IMR-90 (cell line): Measurements from ENCODE around the gene PTPN21. TPM values are rescaled to one million over a fixed set of nuclear protein-coding genes. Genes with fewer than 3 reads are reported as not detected.

Source experiments
- ATAC-seq: fragments of 200-7000 bp; cut with Tn5 transposase; 2 replicates; pipeline ENCODE4 v1.9.1; 2020; ENCODE audit warnings: low read depth, mild to moderate bottlenecking, moderate library complexity
- BruUV-seq: library from RNA; stranded (reverse); fragments of 400-500 nt; replicated peaks from 2 replicates; lab custom pipeline; 2021; lab: Mats Ljungman, UMichigan
- CTCF ChIA-PET: fragments of 300-600 bp; formaldehyde crosslinking; extraction: SDS; loops from one replicate; lab custom pipeline; 2021; ENCODE audit warnings: antibody characterized with exemption; lab: Yijun Ruan, JAX
- POLR2A ChIA-PET: fragments of 300-600 bp; sonication (Branson Sonifier 250); formaldehyde crosslinking; loops from one replicate; lab custom pipeline; 2022; ENCODE audit warnings: antibody characterized with exemption; ENCODE audit not compliant: unreplicated experiment; lab: Charles Lee
- DNase-seq: peaks from one replicate; pipeline ENCODE4 v3.0.0; 2013
- H2AFZ ChIP-seq: replicated peaks from 2 replicates; pipeline ENCODE3; 2013; ENCODE audit warnings: low read length, mild to moderate bottlenecking; ENCODE audit not compliant: poor library complexity
- H2AK5ac ChIP-seq: 2 replicates; pipeline ENCODE4 v1.6.1; 2013; ENCODE audit warnings: low read depth, low read length, inconsistent platforms
- H2AK9ac ChIP-seq: replicated peaks from 2 replicates; pipeline ENCODE3; 2013; ENCODE audit warnings: mild to moderate bottlenecking, low read depth, low read length, moderate library complexity; ENCODE audit not compliant: poor library complexity
- H2BK120ac ChIP-seq: 2 replicates; pipeline ENCODE4 v1.6.1; 2013; ENCODE audit warnings: low read depth, low read length, inconsistent platforms
- H2BK15ac ChIP-seq: 3 replicates; pipeline ENCODE4 v1.6.1; 2013; ENCODE audit warnings: low read depth, low read length, inconsistent platforms
- H2BK20ac ChIP-seq: 2 replicates; pipeline ENCODE4 v1.6.1; 2013; ENCODE audit warnings: low read depth, mild to moderate bottlenecking, inconsistent platforms, low read length, moderate library complexity
- H2BK5ac ChIP-seq: 2 replicates; pipeline ENCODE4 v1.6.1; 2013; ENCODE audit warnings: mild to moderate bottlenecking, low read depth, low read length, inconsistent platforms; ENCODE audit not compliant: poor library complexity, severe bottlenecking
- H3K14ac ChIP-seq: replicated peaks from 2 replicates; pipeline ENCODE4 v1.6.1; 2013; ENCODE audit warnings: low read depth, low read length, inconsistent platforms
- H3K18ac ChIP-seq: 2 replicates; pipeline ENCODE4 v1.6.1; 2013; ENCODE audit warnings: low read depth, low read length, control low read depth
- H3K23ac ChIP-seq: 2 replicates; pipeline ENCODE4 v1.6.1; 2013; ENCODE audit warnings: low read depth, low read length, inconsistent platforms
- H3K27ac ChIP-seq: 2 replicates; pipeline ENCODE4 v1.5.1; 2013; ENCODE audit warnings: mild to moderate bottlenecking, control low read depth, low read length; ENCODE audit not compliant: insufficient read depth
- H3K27me3 ChIP-seq: 2 replicates; pipeline ENCODE4 v1.6.1; 2013; ENCODE audit warnings: low read length; ENCODE audit not compliant: control insufficient read depth, insufficient read depth
- H3K36me3 ChIP-seq: 2 replicates; pipeline ENCODE4 v1.6.1; 2013; ENCODE audit warnings: low read length, mixed read lengths; ENCODE audit not compliant: control insufficient read depth, insufficient read depth
- H3K4ac ChIP-seq: 2 replicates; pipeline ENCODE4 v1.6.1; 2013; ENCODE audit warnings: low read depth, low read length, inconsistent platforms
- H3K4me1 ChIP-seq: 2 replicates; pipeline ENCODE4 v1.6.1; 2013; ENCODE audit warnings: low read length, mixed read lengths; ENCODE audit not compliant: control insufficient read depth, insufficient read depth
- H3K4me2 ChIP-seq: 2 replicates; pipeline ENCODE4 v1.6.1; 2013; ENCODE audit warnings: low read depth, mild to moderate bottlenecking, control low read depth, low read length, moderate library complexity
- H3K4me3 ChIP-seq: 2 replicates; pipeline ENCODE4 v1.5.1; 2013; ENCODE audit warnings: low read depth, mild to moderate bottlenecking, control low read depth, low read length, moderate library complexity; ENCODE audit not compliant: insufficient read depth
- H3K56ac ChIP-seq: 2 replicates; pipeline ENCODE4 v1.6.1; 2013; ENCODE audit warnings: low read length, inconsistent platforms; ENCODE audit not compliant: insufficient read depth; ENCODE audit errors: extremely low read depth
- H3K79me1 ChIP-seq, 2 experiments: 2 replicates each; pipeline ENCODE4 v1.6.1; 2013; ENCODE audit warnings: low read length in 2 of 2, inconsistent platforms in 1 of 2, low read depth in 1 of 2
- H3K9ac ChIP-seq: 2 replicates; pipeline ENCODE4 v1.6.1; 2013; ENCODE audit warnings: low read depth, low read length, control low read depth
- H3K9me1 ChIP-seq: 2 replicates; pipeline ENCODE4 v1.6.1; 2013; ENCODE audit warnings: low read length, inconsistent platforms; ENCODE audit not compliant: insufficient read depth
- H3K9me3 ChIP-seq: 2 replicates; pipeline ENCODE4 v1.6.1; 2013; ENCODE audit warnings: low read length; ENCODE audit not compliant: control insufficient read depth, insufficient read depth
- H4K20me1 ChIP-seq: 2 replicates; pipeline ENCODE4 v1.6.1; 2013; ENCODE audit warnings: low read length, inconsistent platforms; ENCODE audit not compliant: insufficient read depth
- H4K5ac ChIP-seq: 2 replicates; pipeline ENCODE4 v1.6.1; 2013; ENCODE audit warnings: mild to moderate bottlenecking, low read depth, low read length, control low read depth
- H4K8ac ChIP-seq, 2 experiments: 2 replicates each; pipeline ENCODE4 v1.6.1; 2013; ENCODE audit warnings: low read depth in 2 of 2, low read length in 2 of 2, control low read depth in 1 of 2, inconsistent platforms in 1 of 2
- H4K91ac ChIP-seq: 2 replicates; pipeline ENCODE4 v1.6.1; 2013; ENCODE audit warnings: low read depth, low read length, inconsistent platforms; ENCODE audit not compliant: insufficient read depth
- MAZ ChIP-seq: IDR thresholded peaks from 2 replicates; pipeline ENCODE4 v1.6.1; 2012; ENCODE audit warnings: low read depth, mild to moderate bottlenecking, low read length, improper control_type of control experiment, moderate library complexity, borderline replicate concordance
- RAD21 ChIP-seq: IDR thresholded peaks from 2 replicates; pipeline ENCODE4 v1.6.1; 2012; ENCODE audit warnings: low read length, improper control_type of control experiment
- SMC3 ChIP-seq: fragments of 150-350 bp; IDR thresholded peaks from 2 replicates; pipeline ENCODE4 v1.6.1; 2016; ENCODE audit warnings: low read depth, mild to moderate bottlenecking, antibody characterized with exemption, low read length, moderate library complexity
- WGBS, 2 experiments: methylation state at CpG; one replicate each; pipeline versions ENCODE4 v1.1.5 to v1.1.7; 2013; ENCODE audit warnings: missing lambda C conversion rate in 2 of 2; ENCODE audit not compliant: insufficient read length in 1 of 2; ENCODE audit errors: extremely low coverage in 2 of 2; 5-methylcytosine and 5-hydroxymethylcytosine counted together
- dilution Hi-C: fragments of 300-500 bp; cut with HindIII; formaldehyde crosslinking; loops from one replicate; pipeline ENCODE4 v1.14.3; 2018; ENCODE audit warnings: low sequenced_read_pairs; ENCODE audit not compliant: unreplicated experiment
- in situ Hi-C: fragments of 300-500 bp; cut with MboI; formaldehyde crosslinking; loops from 3 replicates; pipeline ENCODE4 v1.14.3; 2019; ENCODE audit warnings: low sequenced_read_pairs, inconsistent platforms, mixed read lengths
- intact Hi-C: fragments of 100-400 bp; cut with micrococcal nuclease; formaldehyde crosslinking; loops from 2 replicates; pipeline ENCODE4 v1.10.0; 2022
- polyA plus RNA-seq, 3 experiments: library from polyadenylated mRNA; depleted of rRNA; stranded (reverse); fragments of >200 nt; gene quantifications; 2 replicates each; pipeline ENCODE4 v1.2.3, GENCODE V29; 2012; ENCODE audit warnings: low replicate concordance in 1 of 3
- total RNA-seq: library from RNA; depleted of rRNA; stranded (reverse); fragments of >200 nt; gene quantifications from 2 replicates; pipeline ENCODE4 v1.2.3, GENCODE V29; 2012
- TF ChIP-seq, protein P1 (sequence below): conservative IDR thresholded peaks from 2 replicates; pipeline ENCODE4 v1.5.1; 2012; ENCODE audit warnings: mild to moderate bottlenecking, low read depth, low read length, improper control_type of control experiment

PTPN21 gene
- total and polyA plus RNA-seq, 2 of the 4 experiments (the other 2 are of a cell fraction), result 10.4 to 10.7 TPM

DNA sequence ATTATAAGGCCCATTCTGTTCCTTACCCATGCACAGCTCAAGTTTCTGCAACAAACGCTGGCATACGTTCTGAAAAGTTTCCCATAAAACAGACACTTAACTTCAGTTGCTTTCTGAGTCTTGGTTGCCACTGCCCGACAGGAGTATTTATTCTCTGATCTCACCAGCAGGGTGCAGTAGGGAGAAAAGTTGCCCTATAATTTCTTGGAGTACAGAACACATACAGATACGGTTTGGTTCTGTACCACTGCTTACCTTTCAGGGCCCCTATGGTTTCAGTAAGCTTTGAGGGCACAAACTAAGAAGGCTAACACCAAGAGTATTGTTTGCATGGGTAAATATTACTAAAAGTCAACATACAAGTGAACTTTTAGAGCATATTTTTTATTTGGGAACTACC is 91.5 kb downstream of the PTPN21 start:
- no peak for DNase-seq
- H3K14ac ChIP-seq, result no peak overlapping the region
- no peak overlapping the region for H4K5ac ChIP-seq
- TF ChIP-seq RAD21 (no peak), MAZ (no peak), SMC3 (peak; percentile 18; the same call in 1 of the 2 replicates)
- TF ChIP-seq, protein P1, sequence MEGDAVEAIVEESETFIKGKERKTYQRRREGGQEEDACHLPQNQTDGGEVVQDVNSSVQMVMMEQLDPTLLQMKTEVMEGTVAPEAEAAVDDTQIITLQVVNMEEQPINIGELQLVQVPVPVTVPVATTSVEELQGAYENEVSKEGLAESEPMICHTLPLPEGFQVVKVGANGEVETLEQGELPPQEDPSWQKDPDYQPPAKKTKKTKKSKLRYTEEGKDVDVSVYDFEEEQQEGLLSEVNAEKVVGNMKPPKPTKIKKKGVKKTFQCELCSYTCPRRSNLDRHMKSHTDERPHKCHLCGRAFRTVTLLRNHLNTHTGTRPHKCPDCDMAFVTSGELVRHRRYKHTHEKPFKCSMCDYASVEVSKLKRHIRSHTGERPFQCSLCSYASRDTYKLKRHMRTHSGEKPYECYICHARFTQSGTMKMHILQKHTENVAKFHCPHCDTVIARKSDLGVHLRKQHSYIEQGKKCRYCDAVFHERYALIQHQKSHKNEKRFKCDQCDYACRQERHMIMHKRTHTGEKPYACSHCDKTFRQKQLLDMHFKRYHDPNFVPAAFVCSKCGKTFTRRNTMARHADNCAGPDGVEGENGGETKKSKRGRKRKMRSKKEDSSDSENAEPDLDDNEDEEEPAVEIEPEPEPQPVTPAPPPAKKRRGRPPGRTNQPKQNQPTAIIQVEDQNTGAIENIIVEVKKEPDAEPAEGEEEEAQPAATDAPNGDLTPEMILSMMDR, result peak; percentile 39
- no peaks in the 10 kb centered on the region for H3K27me3 ChIP-seq
- BruUV-seq, result no TSS peak
- in situ Hi-C loops, result no loop called here
- H3K9me1 ChIP-seq, result peaks cover 5% of the 10 kb centered on the region
- ATAC-seq, result 0 out of 2 replicates have a peak, but pooled peaks have one; percentile 21
- H2AK9ac ChIP-seq, result no peak overlapping the region
- H3K4me1 ChIP-seq, result peaks cover 6% of the 10 kb centered on the region
- H3K36me3 ChIP-seq, result peaks cover 22% of the 10 kb centered on the region
- no peak overlapping the region for H3K27ac ChIP-seq
- H3K9me3 ChIP-seq, result peaks cover 5% of the 10 kb centered on the region
- WGBS, 2 experiments, result no CpG with 5 or more reads among the region's 4 CpGs
- no peak overlapping the region for H3K4me2 ChIP-seq
- no peak overlapping the region for H2AFZ ChIP-seq
- no peak overlapping the region for H2BK20ac ChIP-seq
- H2BK15ac ChIP-seq, result no peak overlapping the region
- intact Hi-C loops, result no loop called here
- no peak overlapping the region for H3K56ac ChIP-seq
- peaks cover 14 to 20% of the 10 kb centered on the region in 2 experiments for H3K79me1 ChIP-seq
- H4K20me1 ChIP-seq, result peaks cover 5% of the 10 kb centered on the region
- no peak overlapping the region; the same call in 1 of the 2 replicates for H4K91ac ChIP-seq
- H3K4me3 ChIP-seq, result no peak overlapping the region
- no peak overlapping the region for H3K9ac ChIP-seq
- H3K23ac ChIP-seq, result no peak overlapping the region
- H3K4ac ChIP-seq, result no peak overlapping the region
- H2BK120ac ChIP-seq, result no peak overlapping the region
- no peak overlapping the region for H4K8ac ChIP-seq
- no peak overlapping the region for H2BK5ac ChIP-seq
- H2AK5ac ChIP-seq, result no peak overlapping the region
- dilution Hi-C loops, result no loop called here
- H3K18ac ChIP-seq, result no peak overlapping the region
- CTCF ChIA-PET, result no interaction called here
- POLR2A ChIA-PET, result interaction anchor here (0.5 kb wide), 1 partner anchor 1012 kb away, joined by 3 read pairs; no protein-coding TSS in a partner anchor
